GM19395 (cell line): ENCODE results near the gene INTS1.
"Not testable (repeated sequence)": the region's sequence is repeated elsewhere in the genome, so short reads cannot be mapped to it uniquely, and the experiment has no call there.

Experiments
- ATAC-seq: cut with Tn5 transposase; IDR thresholded peaks from one replicate; pipeline ENCODE4 v1.9.1; 2021; ENCODE audit warnings: mild to moderate bottlenecking, moderate library complexity; ENCODE audit not compliant: unreplicated experiment

Gene INTS1

GRCh38 chr7:1531979-1532455 is 27.8 kb upstream of the INTS1 start:
- ATAC-seq: no peak

GRCh38 chr7:1531263-1531978 is 27.2 kb upstream of the INTS1 start:
- ATAC-seq: no peak

- no peak for ATAC-seq
These were observed 26.7 kb upstream of the INTS1 start for GRCh38 chr7:1530946-1531262.

DNA sequence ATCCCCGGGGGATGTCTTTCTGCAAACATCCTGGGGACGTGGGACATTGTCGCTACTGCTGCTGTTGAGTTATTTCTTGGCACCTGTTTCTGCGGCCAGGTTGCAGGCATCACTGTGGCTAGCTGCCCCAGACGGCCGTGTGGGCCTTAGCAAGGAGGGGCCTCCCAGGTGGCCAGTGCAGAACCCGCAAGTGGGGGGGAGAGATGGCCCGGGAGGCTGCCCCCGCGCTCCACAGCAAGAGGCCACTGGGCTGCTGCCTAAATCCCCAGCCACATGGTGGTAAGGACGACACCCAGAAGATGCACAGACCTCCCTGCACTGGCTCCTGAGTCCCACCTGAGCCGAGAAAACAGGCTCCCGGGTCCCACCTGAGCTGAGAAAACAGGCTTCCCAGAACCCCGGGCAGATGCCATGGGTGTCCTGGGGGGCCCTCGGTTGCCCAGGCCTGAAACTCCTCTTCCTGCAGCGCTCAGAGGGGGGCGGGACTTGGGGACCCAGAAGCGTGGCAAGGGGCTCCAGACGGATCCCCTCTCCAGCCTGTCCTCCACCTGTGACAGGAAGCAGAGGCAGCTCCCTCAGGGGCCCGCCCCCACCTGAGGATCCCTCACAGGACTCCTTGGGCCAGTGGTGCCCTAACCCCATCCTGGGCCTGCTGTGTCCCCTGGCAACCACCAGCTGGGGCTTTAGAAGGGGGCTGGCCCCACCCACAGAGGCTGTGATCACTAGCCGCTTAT is 25.4 kb upstream of the INTS1 start:
- ATAC-seq: no peak

DNA sequence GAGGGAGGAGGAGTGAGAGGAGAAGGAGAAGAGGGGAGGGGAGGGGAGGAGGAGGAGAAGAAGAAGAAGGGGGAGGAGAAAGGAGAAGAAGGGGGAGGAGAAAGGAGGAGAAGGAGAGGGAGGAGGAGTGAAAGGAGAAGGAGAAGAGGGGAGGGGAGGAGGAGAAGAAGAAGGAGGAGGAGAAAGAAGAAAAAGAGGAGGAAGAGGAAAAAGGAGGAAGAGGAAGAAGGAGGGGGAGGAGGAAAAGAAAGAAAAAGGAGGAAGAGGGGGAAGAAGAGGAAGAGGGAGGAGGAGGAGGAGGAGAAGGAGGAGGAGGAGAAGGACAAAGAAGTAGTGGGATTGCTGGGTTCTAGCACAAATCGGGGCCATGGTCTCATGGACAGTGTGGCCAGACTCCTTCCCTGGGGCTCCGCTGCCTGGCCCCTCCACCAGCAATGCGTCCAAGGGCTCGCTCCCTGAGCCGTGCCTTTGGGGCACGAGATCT is 22.1 kb upstream of the INTS1 start:
- ATAC-seq: no peak

DNA sequence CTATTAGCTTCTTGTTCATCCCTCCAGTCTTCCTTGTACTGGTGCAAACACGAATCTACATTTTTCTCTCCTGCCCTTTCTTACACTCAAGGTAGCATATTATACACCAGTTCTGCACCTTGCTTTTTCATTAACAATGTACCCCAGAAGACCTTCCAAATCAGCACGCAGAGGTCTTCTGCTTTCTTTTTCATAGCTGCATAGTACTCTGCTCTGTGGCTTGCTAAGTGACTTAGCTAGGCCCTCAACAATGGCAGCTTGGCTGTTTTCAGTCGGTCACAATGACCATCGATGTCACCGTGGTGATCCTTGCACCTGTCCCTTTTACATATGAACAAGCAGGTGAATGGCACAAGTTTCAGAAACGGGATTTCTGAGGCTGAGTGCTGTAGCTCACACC is 21.2 kb upstream of the INTS1 start:
- ATAC-seq: no peak

DNA sequence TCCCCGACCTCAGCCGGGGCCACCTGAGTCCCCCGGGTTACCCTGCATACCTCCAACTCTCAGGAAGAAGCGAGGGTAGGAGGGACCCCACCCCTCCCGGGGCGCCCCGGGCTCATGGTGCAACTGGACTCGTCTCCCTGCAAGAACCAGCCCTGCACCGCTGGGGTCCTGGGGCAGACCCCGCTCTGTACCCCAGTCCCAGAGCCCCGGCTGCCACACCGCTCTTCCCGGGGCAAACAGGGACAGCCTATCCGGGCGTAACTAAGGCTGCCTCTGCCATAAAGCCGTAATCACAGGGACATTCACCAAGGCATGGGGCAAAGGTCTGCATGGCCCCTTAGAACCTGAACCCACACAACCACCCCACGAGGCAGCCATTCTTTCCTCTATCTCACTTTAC is 19.7 kb upstream of the INTS1 start:
- ATAC-seq: no peak

DNA sequence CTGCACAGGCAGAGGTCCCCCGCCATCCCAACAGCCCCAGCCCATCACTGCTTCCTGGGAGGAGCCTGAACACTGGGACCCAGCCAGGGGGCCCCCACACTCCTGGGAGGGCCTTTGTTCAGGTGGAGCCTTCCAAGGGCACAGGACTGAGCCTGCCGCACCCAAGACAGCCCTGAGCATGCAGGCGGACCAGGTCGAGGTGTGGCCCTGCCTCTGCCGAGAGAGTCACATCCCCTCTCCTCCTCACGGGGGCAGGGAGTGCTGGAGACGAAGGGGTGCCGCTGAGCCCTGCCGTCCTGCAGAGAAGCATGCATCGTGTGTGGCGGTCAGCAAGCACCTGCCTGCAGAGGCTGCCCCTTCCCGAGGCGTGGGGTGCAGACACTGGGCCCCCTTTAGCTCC is 19.0 kb upstream of the INTS1 start:
- ATAC-seq: no peak

- no peak for ATAC-seq
These were observed 17.3 kb upstream of the INTS1 start for GRCh38 chr7:1521456-1521855.

DNA sequence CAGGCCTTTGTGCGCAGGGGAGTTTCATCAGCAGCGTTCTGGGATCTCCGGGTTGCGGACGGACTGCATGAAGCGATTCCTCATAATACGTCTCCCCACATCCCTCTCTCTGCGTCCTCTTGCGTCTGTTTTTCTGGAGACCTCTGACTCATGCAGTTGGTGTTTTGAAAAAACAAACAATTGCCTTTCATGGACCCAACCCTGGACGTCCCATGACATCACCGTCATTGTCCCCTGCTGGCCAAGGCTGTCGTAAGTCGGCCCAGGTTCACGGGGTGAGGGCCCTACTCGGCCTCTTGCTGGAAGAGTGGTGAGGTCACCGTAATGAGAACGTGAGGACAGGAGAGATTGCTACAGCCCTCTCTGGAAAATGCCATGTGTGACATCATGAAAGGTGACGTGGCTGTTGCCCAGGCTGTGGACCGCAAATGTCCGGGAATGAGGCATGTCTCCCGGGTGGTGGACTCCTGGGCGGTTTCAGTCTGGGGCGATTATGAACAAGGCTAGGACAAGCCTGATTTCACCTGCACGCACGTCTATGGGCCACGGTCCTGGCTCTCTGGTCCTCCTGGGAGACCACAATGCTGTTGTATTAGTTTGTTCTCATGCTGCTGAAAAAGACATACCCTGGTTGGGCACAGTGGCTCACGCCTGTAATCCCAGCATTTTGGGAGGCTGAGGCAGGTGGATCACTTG is 16.5 kb upstream of the INTS1 start:
- no peak for ATAC-seq

- not testable (repeated sequence) for ATAC-seq
These were observed 15.2 kb upstream of the INTS1 start for GRCh38 chr7:1519322-1519922.

GRCh38 chr7:1516586-1517251 is 12.5 kb upstream of the INTS1 start:
- ATAC-seq: no peak

DNA sequence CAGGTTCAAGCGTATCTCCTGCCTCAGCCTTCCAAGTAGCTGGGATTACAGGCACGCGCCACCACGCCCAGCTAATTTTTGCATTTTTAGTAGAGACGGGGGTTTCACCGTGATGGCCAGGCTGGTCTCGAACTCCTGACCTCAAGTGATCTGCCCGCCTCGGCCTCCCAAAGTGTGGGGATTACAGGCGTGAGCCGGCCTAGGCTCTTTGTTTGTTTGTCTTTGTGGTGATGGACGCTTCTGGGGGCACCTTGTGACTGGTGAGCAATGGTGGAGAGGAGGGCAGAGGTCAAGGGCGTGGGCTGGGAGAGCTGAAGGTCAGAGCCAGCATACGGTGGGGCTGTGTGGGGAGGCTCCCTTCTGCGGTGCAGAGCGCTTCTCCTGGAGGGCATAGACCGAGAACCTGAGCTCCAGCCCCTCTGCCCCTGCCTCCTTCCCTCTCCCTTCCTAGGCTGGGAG is 11.3 kb upstream of the INTS1 start:
- not testable (repeated sequence) for ATAC-seq

DNA sequence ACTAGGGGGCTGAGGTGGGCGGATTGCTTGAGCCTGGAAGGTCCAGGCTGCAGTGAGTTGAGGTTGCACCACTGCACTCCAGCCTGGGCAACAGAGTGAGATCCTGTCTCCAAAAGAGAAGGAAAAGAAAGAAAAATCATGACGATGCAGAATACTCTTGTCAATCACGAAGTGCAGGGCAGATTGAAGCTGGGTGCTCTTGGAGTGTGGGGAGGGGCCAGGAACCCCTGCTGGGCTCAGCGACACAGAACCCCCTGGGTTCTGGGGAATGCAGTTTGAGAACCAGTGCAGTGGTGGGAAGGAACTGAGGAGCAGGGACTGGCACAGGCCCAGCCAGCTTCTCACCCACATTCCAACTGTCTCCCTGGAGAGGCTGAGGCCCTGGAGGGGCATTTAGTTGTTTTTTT is 10.8 kb upstream of the INTS1 start:
- no peak for ATAC-seq

- ATAC-seq: no peak
These were observed 10.2 kb upstream of the INTS1 start for GRCh38 chr7:1514407-1514806.

DNA sequence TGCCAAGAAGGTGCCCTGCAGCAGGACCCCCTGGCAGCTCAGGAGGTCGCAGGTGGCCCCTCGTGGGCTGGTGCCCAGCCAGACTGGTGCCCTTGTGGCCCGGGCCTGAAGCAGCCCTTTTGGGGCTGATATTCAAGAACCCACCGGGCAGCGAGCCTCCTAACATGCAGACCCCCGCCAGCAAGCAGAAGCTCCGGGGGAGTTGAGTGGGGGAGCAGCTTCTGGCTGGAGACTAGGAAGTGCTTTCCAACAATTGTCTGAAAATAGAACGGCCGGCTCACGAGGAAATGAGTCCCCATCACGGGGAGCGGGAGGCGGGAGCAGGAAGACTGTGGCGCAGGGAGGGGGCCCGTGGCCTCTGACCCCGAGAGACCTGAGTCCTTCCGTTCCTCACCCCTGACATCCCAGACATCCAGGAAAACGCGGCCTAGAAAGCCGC is 9.5 kb upstream of the INTS1 start:
- no peak for ATAC-seq

GRCh38 chr7:1512781-1513656 is 8.8 kb upstream of the INTS1 start:
- peak; percentile 59 for ATAC-seq

GRCh38 chr7:1511444-1512422 is 7.5 kb upstream of the INTS1 start:
- ATAC-seq: no peak

DNA sequence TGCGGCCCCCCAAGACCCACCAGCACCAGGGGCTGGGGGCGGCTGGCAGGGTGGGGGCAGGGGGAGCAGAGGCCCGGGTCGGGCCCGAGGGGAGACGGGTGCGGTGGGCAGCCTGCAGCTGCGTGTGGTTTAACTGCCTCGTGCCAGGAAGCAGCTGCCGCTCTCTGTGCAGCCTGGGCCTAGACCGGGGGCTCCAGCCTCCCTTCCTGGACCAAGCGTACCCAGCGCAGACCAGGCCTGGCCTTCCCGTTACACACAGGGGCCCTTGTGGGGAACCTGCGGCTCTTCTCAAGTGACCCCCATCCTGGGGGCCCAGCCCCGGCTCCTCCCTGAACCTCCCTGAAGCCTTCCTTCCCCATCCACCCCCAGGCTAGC is 6.6 kb upstream of the INTS1 start:
- ATAC-seq: no peak
